ENCODE measurements around the gene CRYGB. TPM values are rescaled to one million over a fixed set of nuclear protein-coding genes. Genes with fewer than 3 reads are reported as not detected.

Gene CRYGB
- total RNA-seq, 2 experiments from 2014 or later: not detected

- Histone ChIP-seq H3K36me3 (ENCODE audit: insufficient read depth, low read length) (no peaks in the 10 kb centered on the region), H3K9me3 (ENCODE audit: low read length) (no peaks in the 10 kb centered on the region), H3K4me1 (ENCODE audit: insufficient read depth, low read length, poor library complexity, severe bottlenecking) (no peaks in the 10 kb centered on the region), H3K9me2 (ENCODE audit: insufficient read depth, low read length) (no peaks in the 10 kb centered on the region), H3K4me3 (ENCODE audit: low read depth, low read length, poor library complexity, severe bottlenecking) (no peak within 1 kb of the TSS), H3K4me2 (ENCODE audit: low read length) (no peak within 1 kb of the TSS), H3K79me2 (ENCODE audit: insufficient read depth, low read depth, low read length) (no peaks in the 10 kb centered on the region), H2AFZ (ENCODE audit: low read length) (no peak within 1 kb of the TSS), H4K20me1 (ENCODE audit: insufficient read depth, low read length) (no peaks in the 10 kb centered on the region), H3K27ac (ENCODE audit: low read depth, low read length, poor library complexity, severe bottlenecking) (no peak within 1 kb of the TSS)
- intact Hi-C loops (cut with micrococcal nuclease; ENCODE audit: unreplicated experiment): no loop called here
- ChIA-PET CTCF (ENCODE audit: unreplicated experiment) (no interaction called here), POLR2A (no interaction called here)
- TF ChIP-seq CTCF (conservative IDR thresholded peaks at IDR 0.05; ENCODE audit: low read length): no peak
- no peak for TF ChIP-seq EZH2phosphoT487 (IDR thresholded peaks at IDR 0.05; ENCODE audit: borderline replicate concordance, low read depth, low read length)
- no peak for DNase-seq (ENCODE audit: low spot score)
- BruUV-seq (replicated peaks): no TSS peak
These were observed 15.9 kb downstream of the CRYGB start, which contains the start of gene CRYGC for GRCh38 chr2:208129744-208130711. CRYGC (minus strand) TSS chr2:208129828; CDS start chr2:208129792, 36 bp downstream.

GRCh38 chr2:208128136-208128535 lies 17.8 kb downstream of the CRYGB start:
- ChIA-PET CTCF (ENCODE audit: unreplicated experiment) (no interaction called here), POLR2A (no interaction called here)
- no peak for TF ChIP-seq EZH2phosphoT487 (IDR thresholded peaks at IDR 0.05; ENCODE audit: borderline replicate concordance, low read depth, low read length)
- no peak for TF ChIP-seq CTCF (conservative IDR thresholded peaks at IDR 0.05; ENCODE audit: low read length)
- Histone ChIP-seq H3K9me2 (ENCODE audit: insufficient read depth, low read length) (no peaks in the 10 kb centered on the region), H3K4me1 (ENCODE audit: insufficient read depth, low read length, poor library complexity, severe bottlenecking) (no peaks in the 10 kb centered on the region), H3K79me2 (ENCODE audit: insufficient read depth, low read depth, low read length) (no peaks in the 10 kb centered on the region), H3K9me3 (ENCODE audit: low read length) (no peaks in the 10 kb centered on the region), H3K36me3 (ENCODE audit: insufficient read depth, low read length) (no peaks in the 10 kb centered on the region), H4K20me1 (ENCODE audit: insufficient read depth, low read length) (no peaks in the 10 kb centered on the region), H2AFZ (ENCODE audit: low read length) (no peak overlapping the region), H3K4me2 (ENCODE audit: low read length) (no peak overlapping the region), H3K4me3 (ENCODE audit: low read depth, low read length, poor library complexity, severe bottlenecking) (no peak overlapping the region), H3K27ac (ENCODE audit: low read depth, low read length, poor library complexity, severe bottlenecking) (no peak overlapping the region)
- no peak for DNase-seq (ENCODE audit: low spot score)
- BruUV-seq (replicated peaks): no TSS peak
- intact Hi-C loops (cut with micrococcal nuclease; ENCODE audit: unreplicated experiment): no loop called here

- Histone ChIP-seq H2AFZ (ENCODE audit: low read length) (no peak overlapping the region), H3K79me2 (ENCODE audit: insufficient read depth, low read depth, low read length) (no peaks in the 10 kb centered on the region), H3K9me3 (ENCODE audit: low read length) (no peaks in the 10 kb centered on the region), H3K4me3 (ENCODE audit: low read depth, low read length, poor library complexity, severe bottlenecking) (no peak overlapping the region), H3K36me3 (ENCODE audit: insufficient read depth, low read length) (no peaks in the 10 kb centered on the region), H3K4me1 (ENCODE audit: insufficient read depth, low read length, poor library complexity, severe bottlenecking) (no peaks in the 10 kb centered on the region), H3K4me2 (ENCODE audit: low read length) (no peak overlapping the region), H4K20me1 (ENCODE audit: insufficient read depth, low read length) (no peaks in the 10 kb centered on the region), H3K27ac (ENCODE audit: low read depth, low read length, poor library complexity, severe bottlenecking) (no peak overlapping the region), H3K9me2 (ENCODE audit: insufficient read depth, low read length) (no peaks in the 10 kb centered on the region)
- TF ChIP-seq EZH2phosphoT487 (IDR thresholded peaks at IDR 0.05; ENCODE audit: borderline replicate concordance, low read depth, low read length): no peak
- no peak for TF ChIP-seq CTCF (conservative IDR thresholded peaks at IDR 0.05; ENCODE audit: low read length)
- ChIA-PET CTCF (ENCODE audit: unreplicated experiment) (no interaction called here), POLR2A (no interaction called here)
- BruUV-seq (replicated peaks): no TSS peak
- DNase-seq (ENCODE audit: low spot score): no peak
- intact Hi-C loops (cut with micrococcal nuclease; ENCODE audit: unreplicated experiment): no loop called here
These were observed 18.9 kb downstream of the CRYGB start for GRCh38 chr2:208127090-208127489.

Measured in OCI-LY7 (cell line).